ENCODE data around the gene SEMA6C.

SEMA6C gene

GRCh38 chr1:151158326-151158725 is 11.9 kb upstream of the SEMA6C start:
- peak; percentile 77 for DNase-seq

GRCh38 chr1:151157067-151157531 is 10.7 kb upstream of the SEMA6C start:
- DNase-seq: peak; percentile 72

- peak; percentile 80 for DNase-seq
Observed at GRCh38 chr1:151156515-151156819, 10.0 kb upstream of the SEMA6C start, which contains the start of gene TNFAIP8L2. Gene TNFAIP8L2 (plus strand): TSS chr1:151156649. CDS start chr1:151158698, 2,049 bp downstream.

GRCh38 chr1:151147665-151148064 is 1.2 kb upstream of the SEMA6C start:
- DNase-seq: no peak

GRCh38 chr1:151147132-151147503 is 687 bp upstream of the SEMA6C start:
- no peak for DNase-seq

GRCh38 chr1:151146072-151146411 is 389 bp downstream of the SEMA6C start:
- no peak for DNase-seq

- DNase-seq: no peak
Observed at GRCh38 chr1:151145304-151146071, 943 bp downstream of the SEMA6C start.

GRCh38 chr1:151144474-151145303 is 1.7 kb downstream of the SEMA6C start:
- no peak for DNase-seq

DNA sequence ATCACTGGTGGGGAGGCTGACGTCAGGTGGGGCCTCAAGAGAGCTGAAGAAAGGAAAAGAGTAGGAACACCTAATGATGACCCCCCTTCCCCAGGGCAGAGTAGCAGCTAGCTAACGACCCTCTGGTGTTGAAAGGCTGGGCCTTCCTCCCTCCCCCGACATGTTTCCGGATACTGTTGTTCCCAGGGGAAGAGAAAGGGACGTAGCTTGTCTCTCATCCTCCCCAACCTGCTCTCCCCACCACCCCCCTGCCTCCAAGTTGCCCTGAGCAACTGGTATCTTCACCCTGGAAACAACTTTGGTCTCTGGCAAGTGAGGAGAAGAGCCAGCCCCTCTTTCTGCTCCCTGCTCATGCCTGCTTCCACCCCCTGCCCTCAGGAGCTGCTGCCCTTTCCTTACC is 2.4 kb downstream of the SEMA6C start:
- no peak for DNase-seq

- DNase-seq: no peak
Observed at GRCh38 chr1:151143057-151143435, 3.4 kb downstream of the SEMA6C start.

DNA sequence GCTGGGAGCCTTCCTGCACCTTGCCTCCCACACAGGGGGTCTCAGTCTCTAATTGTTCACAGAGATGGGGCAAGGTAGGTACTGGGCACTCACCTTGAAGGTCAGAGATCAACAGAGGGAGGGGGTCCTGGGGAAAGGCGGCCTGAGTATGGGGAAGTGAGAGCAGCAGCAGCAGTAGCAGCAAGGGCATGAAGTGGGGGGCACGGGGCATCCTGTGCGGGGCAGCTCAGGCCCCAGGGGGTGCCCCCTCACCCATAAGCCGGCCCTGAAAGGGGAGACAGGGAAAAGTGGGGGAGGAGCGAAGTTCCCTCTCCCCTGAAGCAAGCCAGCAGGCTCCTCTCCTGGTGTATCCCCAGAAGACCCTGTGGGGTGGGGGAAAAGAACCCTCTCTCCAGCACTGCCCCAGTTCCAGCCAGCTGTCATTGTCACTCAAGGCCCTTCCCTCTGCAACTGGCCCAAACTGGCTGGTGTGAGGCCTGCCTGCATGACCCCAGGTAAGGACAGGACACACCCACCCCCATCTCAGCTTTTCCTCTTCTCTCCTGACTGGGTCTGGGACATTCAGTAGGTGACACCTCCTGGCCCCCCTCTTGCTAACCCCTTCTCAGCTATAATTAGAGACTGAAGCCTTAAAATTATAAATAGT is 3.9 kb downstream of the SEMA6C start:
- no peak for DNase-seq

- no peak for DNase-seq
Observed at GRCh38 chr1:151137789-151138188, 8.6 kb downstream of the SEMA6C start.

GRCh38 chr1:151135433-151136385 is 10.7 kb downstream of the SEMA6C start:
- DNase-seq: no peak

- no peak for DNase-seq
Observed at GRCh38 chr1:151134991-151135390, 11.4 kb downstream of the SEMA6C start.

- DNase-seq: no peak
Observed at GRCh38 chr1:151134396-151134795, 12.0 kb downstream of the SEMA6C start.

DNA sequence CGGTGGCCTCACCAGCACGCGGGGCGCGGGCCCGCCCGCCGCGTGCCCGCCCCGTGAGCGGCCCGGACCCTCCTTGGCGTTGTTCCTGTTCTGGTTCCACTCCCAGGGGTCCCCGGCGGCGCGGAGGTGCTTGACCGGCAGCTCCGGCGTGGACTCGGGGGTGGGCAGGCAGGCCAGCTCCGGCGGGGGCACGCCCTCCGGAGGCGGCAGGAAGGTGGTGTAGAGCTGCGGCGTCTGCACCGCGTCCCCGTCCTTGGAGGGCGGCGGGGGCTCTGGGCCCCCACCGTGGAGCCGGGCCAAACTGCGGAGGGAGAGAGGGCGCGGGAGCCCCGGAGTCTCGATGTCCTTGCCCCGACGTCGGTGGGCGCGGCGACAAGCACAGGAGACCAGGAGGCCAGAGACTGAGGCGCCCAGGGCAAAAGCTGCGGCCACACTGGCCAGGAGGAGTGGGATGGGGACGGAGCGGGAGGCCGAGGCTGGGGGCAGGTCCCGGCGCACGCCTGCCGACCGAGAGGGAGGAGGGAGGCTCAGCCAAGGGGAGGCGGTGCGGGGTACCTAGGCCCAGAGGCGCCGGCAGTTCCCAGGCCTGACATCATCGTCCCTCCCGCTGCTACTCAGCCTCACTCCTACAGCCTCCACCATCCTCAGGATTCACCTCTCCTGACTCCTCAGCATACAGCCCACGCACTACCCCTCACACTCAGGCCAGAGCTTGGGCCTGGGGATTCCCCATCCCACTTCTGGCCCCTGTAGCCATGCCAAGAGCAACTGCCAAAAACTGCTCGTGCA is 13.2 kb downstream of the SEMA6C start:
- no peak for DNase-seq

GRCh38 chr1:151132335-151133017 is 14.0 kb downstream of the SEMA6C start:
- no peak for DNase-seq

- no peak for DNase-seq
Observed at GRCh38 chr1:151131701-151132334, 14.6 kb downstream of the SEMA6C start.

- peak; percentile 88 for DNase-seq
Observed at GRCh38 chr1:151130987-151131586, 15.3 kb downstream of the SEMA6C start.

DNA sequence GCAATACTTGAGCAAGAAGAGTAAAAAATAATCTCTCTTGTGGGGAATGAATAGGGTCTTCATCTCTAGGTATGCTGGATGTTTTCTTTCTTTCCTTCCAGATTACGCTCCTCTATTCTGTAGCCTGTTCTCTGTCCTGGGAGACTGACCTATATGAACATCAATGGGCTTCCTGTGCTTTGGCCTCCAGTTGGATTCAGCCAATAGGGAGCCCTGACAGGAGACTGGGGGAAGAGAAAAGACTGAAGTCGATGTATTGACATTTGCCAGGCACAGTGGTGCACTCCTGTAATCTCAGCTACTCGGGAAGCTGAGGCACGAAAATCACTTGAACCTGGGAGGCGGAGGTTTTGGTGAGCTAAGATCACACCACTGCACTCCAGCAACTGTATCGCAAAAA is 17.6 kb downstream of the SEMA6C start:
- no peak for DNase-seq
